DND-41 (cell line): ENCODE results near the gene F10.

Experiments used
- CTCF ChIP-seq: IDR thresholded peaks from 2 replicates; pipeline ENCODE4 v1.5.1; 2012; ENCODE audit warnings: borderline replicate concordance, low read length, moderate library complexity, mild to moderate bottlenecking; ENCODE audit not compliant: poor library complexity, severe bottlenecking; ENCODE audit errors: extremely low read depth
- EZH2 ChIP-seq: IDR thresholded peaks from 3 replicates; pipeline ENCODE4 v1.6.1; 2012; ENCODE audit warnings: borderline replicate concordance, low read depth, mild to moderate bottlenecking, moderate library complexity, low read length, inconsistent platforms; ENCODE audit not compliant: severe bottlenecking

DNA sequence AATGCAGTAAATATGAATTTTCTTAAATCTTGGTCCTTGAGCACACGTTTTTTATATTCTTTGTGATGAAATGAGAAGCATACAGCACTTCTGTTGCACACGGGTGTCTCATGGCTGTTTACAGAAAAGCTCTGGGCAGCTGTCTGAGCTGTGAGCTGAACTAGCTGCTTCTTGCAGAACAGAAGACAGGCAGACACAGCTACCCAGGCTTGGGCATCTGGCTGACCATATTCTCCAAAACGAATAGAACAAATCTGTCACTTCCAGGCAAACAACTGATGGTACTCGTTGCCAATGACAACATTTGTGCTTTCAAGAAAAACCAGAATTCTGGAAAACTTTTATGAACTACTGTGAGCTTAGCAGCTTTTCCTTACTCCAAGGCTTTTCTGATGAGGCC lies 69.7 kb downstream of the F10 start:
- TF ChIP-seq CTCF (no peak), EZH2 (no peak)
